Stomach (tissue), 9 donors: ENCODE data around the gene SH3BGRL2. TPM values are rescaled to one million over a fixed set of nuclear protein-coding genes. Genes with fewer than 3 reads are reported as not detected.
"Not testable (repeated sequence)": the region's sequence is repeated elsewhere in the genome, so short reads cannot be mapped to it uniquely, and the experiment has no call there.

Experiments
- DNase-seq, 2 donors: peaks; one replicate each; pipeline versions ENCODE4 v3.0.0 to v3.0.0-alpha.2; 2013 to 2019
- H3K27ac ChIP-seq, 5 donors: fragments of 200-600 bp in 4 of 5; sonication (generic) in 4 of 5; one replicate each; pipeline ENCODE4 v1.5.1; 2013 to 2019; ENCODE audit warnings: mild to moderate bottlenecking in 1 of 5, moderate library complexity in 1 of 5
- H3K27me3 ChIP-seq, 3 donors: fragments of 200-600 bp; sonication (generic); one replicate each; pipeline ENCODE4 v1.5.1; 2017 to 2019; ENCODE audit warnings: mixed run types in 1 of 3
- H3K36me3 ChIP-seq, 4 donors: fragments of 200-600 bp; sonication (generic); 1 replicate in 3 of 4; 2 replicates in 1 of 4; pipeline ENCODE4 v1.5.1; 2016 to 2019
- H3K4me1 ChIP-seq, 4 donors: fragments of 200-600 bp; sonication (generic); one replicate each; pipeline ENCODE4 v1.5.1; 2016 to 2019
- H3K4me3 ChIP-seq, 4 donors: fragments of 200-600 bp; sonication (generic) in 3 of 4; one replicate each; pipeline ENCODE4 v1.5.1; 2016 to 2019; ENCODE audit warnings: mild to moderate bottlenecking in 1 of 4
- H3K9me3 ChIP-seq, 4 donors: fragments of 200-600 bp; sonication (generic); one replicate each; pipeline ENCODE4 v1.5.1; 2016 to 2019
- CTCF ChIP-seq, 7 experiments: fragments of 450-650 bp in 4 of 7; fragments of 200-600 bp in 3 of 7; sonication (generic) in 3 of 7; IDR thresholded peaks; one replicate each; pipeline ENCODE4 v1.5.1; 2016 to 2019; ENCODE audit warnings: antibody characterized with exemption in 7 of 7, control low read depth in 2 of 7, mild to moderate bottlenecking in 1 of 7
- EP300 ChIP-seq: sonication (generic); formaldehyde crosslinking; IDR thresholded peaks from one replicate; pipeline ENCODE4 v1.6.1; 2017; ENCODE audit warnings: antibody characterized with exemption
- POLR2A ChIP-seq, 4 donors: fragments of 450-650 bp; IDR thresholded peaks; one replicate each; pipeline ENCODE4 v1.6.1; 2016; ENCODE audit warnings: antibody characterized with exemption in 4 of 4, control low read depth in 2 of 4, mild to moderate bottlenecking in 1 of 4, moderate library complexity in 1 of 4
- POLR2AphosphoS5 ChIP-seq, 3 donors: sonication (generic); formaldehyde crosslinking; IDR thresholded peaks; one replicate each; pipeline ENCODE4 v1.6.1; 2016; ENCODE audit warnings: antibody characterized with exemption in 3 of 3
- WGBS, 5 donors: extraction: QIAGEN DNeasy Blood & Tissue Kit in 3 of 5; methylation state at CpG; one replicate each; pipeline versions ENCODE4 v1.1.5 to v1.1.7; 2013 to 2018; 5-methylcytosine and 5-hydroxymethylcytosine counted together
- intact Hi-C: fragments of 100-400 bp; cut with DNase I; formaldehyde crosslinking; loops from one replicate; pipeline ENCODE4 v1.15.1; 2023; ENCODE audit warnings: low total_unique reads
- polyA plus RNA-seq, 3 donors: library from polyadenylated mRNA; stranded (reverse); fragments of 200-250 nt; gene quantifications; one replicate each; pipeline ENCODE4 v1.2.3, GENCODE V29; 2013
- total RNA-seq, 5 donors: library from RNA; depleted of rRNA; stranded (reverse); fragments of >200 nt; gene quantifications; one replicate each; pipeline versions ENCODE4 v1.1.0 to v1.2.3, GENCODE V29; 2014 to 2016
- donor health status: healthy with polysubstance abuse.
- donor health status: Bipolar disorder and iron deficiency.
- donor health status: healthy.

SH3BGRL2 gene
- total and polyA plus RNA-seq, 8 donors, result 14.8 to 225 (median 33.3) TPM

GRCh38 chr6:79656134-79656533, 25.0 kb downstream of the SH3BGRL2 start:
- intact Hi-C loops, result no loop called here

GRCh38 chr6:79657238-79657637, 26.1 kb downstream of the SH3BGRL2 start:
- TF ChIP-seq POLR2A (IDR thresholded peaks at IDR 0.05) (no peak), POLR2AphosphoS5 (IDR thresholded peaks at IDR 0.05) (no peak), CTCF (IDR thresholded peaks at IDR 0.05) (no peak), EP300 (no peak)
- WGBS, 5 donors, result 70 to 89% (median 81%) methylated on average over 1 of the region's 1 CpG

More at GRCh38 chr6:79656134-79656533, 25.0 kb downstream of the SH3BGRL2 start:
- H3K27ac ChIP-seq, result no peak overlapping the region
- 92 to 99% (median 97%) methylated on average over 3 of the region's 3 CpGs for WGBS, 5 donors
- no peaks in the 10 kb centered on the region for H3K27me3 ChIP-seq
- no peaks in the 10 kb centered on the region for H3K36me3 ChIP-seq
- peaks cover 0 to 4% (median 0%) of the 10 kb centered on the region in 4 donors for H3K4me1 ChIP-seq
- no peak for DNase-seq
- TF ChIP-seq EP300 (no peak), CTCF (IDR thresholded peaks at IDR 0.05) (no peak), POLR2AphosphoS5 (IDR thresholded peaks at IDR 0.05) (no peak), POLR2A (IDR thresholded peaks at IDR 0.05) (no peak)
- H3K9me3 ChIP-seq, result no peaks in the 10 kb centered on the region
- H3K4me3 ChIP-seq, result no peak overlapping the region

GRCh38 chr6:79663655-79664054, 32.5 kb downstream of the SH3BGRL2 start:
- peak in 1 of 3 donors; percentile 53 for TF ChIP-seq POLR2AphosphoS5 (IDR thresholded peaks at IDR 0.05)
- peaks cover 30 to 48% (median 39%) of the 10 kb centered on the region in 4 donors for H3K4me1 ChIP-seq
- H3K4me3 ChIP-seq, result not testable (repeated sequence)

More at GRCh38 chr6:79657238-79657637, 26.1 kb downstream of the SH3BGRL2 start:
- intact Hi-C loops, result no loop called here
- H3K27me3 ChIP-seq, result no peaks in the 10 kb centered on the region
- no peaks in the 10 kb centered on the region for H3K9me3 ChIP-seq
- peaks cover 0 to 4% (median 0%) of the 10 kb centered on the region in 4 donors for H3K4me1 ChIP-seq
- H3K4me3 ChIP-seq, result no peak overlapping the region
- DNase-seq, result no peak
- H3K27ac ChIP-seq, result no peak overlapping the region
- no peaks in the 10 kb centered on the region for H3K36me3 ChIP-seq

GRCh38 chr6:79665725-79666551, 34.8 kb downstream of the SH3BGRL2 start:
- intact Hi-C loops, result no loop called here
- H3K9me3 ChIP-seq, result no peaks in the 10 kb centered on the region
- H3K27ac ChIP-seq, result peak overlapping the region; percentile 46 to 81 (median 74)
- H3K4me1 ChIP-seq, result peaks cover 39 to 64% (median 51%) of the 10 kb centered on the region in 4 donors
- TF ChIP-seq EP300, result no peak
- no peak overlapping the region for H3K4me3 ChIP-seq
- no peaks in the 10 kb centered on the region for H3K36me3 ChIP-seq
- H3K27me3 ChIP-seq, result no peaks in the 10 kb centered on the region
- 20 to 45% (median 35%) methylated on average over 3 to 4 of the region's 4 CpGs for WGBS, 5 donors
- DNase-seq, result peak in 1 of 2 donors; percentile 34

More at GRCh38 chr6:79663655-79664054, 32.5 kb downstream of the SH3BGRL2 start:
- peak; percentile 87 to 89 for DNase-seq
- H3K36me3 ChIP-seq, H3K9me3 ChIP-seq, intact Hi-C loops, H3K27me3 ChIP-seq: not testable (repeated sequence)
- peak overlapping the region; percentile 31 to 66 (median 58) for H3K27ac ChIP-seq
- 17 to 40% (median 27%) methylated on average over 5 to 6 of the region's 6 CpGs for WGBS, 5 donors

GRCh38 chr6:79666634-79667033, 35.5 kb downstream of the SH3BGRL2 start:
- peaks cover 44 to 71% (median 58%) of the 10 kb centered on the region in 4 donors for H3K4me1 ChIP-seq
- H3K4me3 ChIP-seq, result no peak overlapping the region
- WGBS, 5 donors, result 29 to 49% (median 41%) methylated on average over 1 of the region's 1 CpG
- DNase-seq, result peak in 1 of 2 donors; percentile 30
- TF ChIP-seq POLR2A (IDR thresholded peaks at IDR 0.05) (no peak), CTCF (IDR thresholded peaks at IDR 0.05) (no peak), EP300 (no peak), POLR2AphosphoS5 (IDR thresholded peaks at IDR 0.05) (no peak)
- H3K9me3 ChIP-seq, result no peaks in the 10 kb centered on the region
- H3K27ac ChIP-seq, result peak overlapping the region; percentile 46 to 81 (median 74)
- H3K27me3 ChIP-seq, result no peaks in the 10 kb centered on the region
- H3K36me3 ChIP-seq, result no peaks in the 10 kb centered on the region
- intact Hi-C loops, result no loop called here
